Mucosa of descending colon (tissue), 3 donors: ENCODE data around the gene IL34. TPM values are rescaled to one million over a fixed set of nuclear protein-coding genes. Genes with fewer than 3 reads are reported as not detected.

Source experiments
- ATAC-seq: fragments of 200-7000 bp; cut with Tn5 transposase; one replicate; pipeline ENCODE4 v1.9.1; 2020; ENCODE audit warnings: mild to moderate bottlenecking, moderate library complexity
- DNase-seq, 3 donors: peaks; one replicate each; pipeline ENCODE4 v3.0.0-alpha.2; 2020
- H3K36me3 ChIP-seq: fragments of 200-600 bp; one replicate; pipeline ENCODE4 v1.8.0; 2021; ENCODE audit warnings: low read depth, mild to moderate bottlenecking
- H3K4me1 ChIP-seq: fragments of 200-600 bp; one replicate; pipeline ENCODE4 v1.8.0; 2021; ENCODE audit warnings: low read depth, mild to moderate bottlenecking
- H3K4me3 ChIP-seq: fragments of 200-600 bp; one replicate; pipeline ENCODE4 v1.8.0; 2021; ENCODE audit warnings: mild to moderate bottlenecking
- H3K9me3 ChIP-seq: fragments of 200-600 bp; one replicate; pipeline ENCODE4 v1.8.0; 2021; ENCODE audit warnings: mild to moderate bottlenecking
- CTCF ChIP-seq: fragments of 200-600 bp; IDR thresholded peaks from one replicate; pipeline ENCODE4 v1.8.0; 2022; ENCODE audit warnings: antibody characterized with exemption, mild to moderate bottlenecking
- intact Hi-C, 2 donors: fragments of 100-400 bp; cut with DNase I in 1 of 2; cut with micrococcal nuclease in 1 of 2; formaldehyde crosslinking; loops; one replicate each; pipeline versions ENCODE4 v1.11.0 to v1.11.1; 2022; cut with DNase I, micrococcal nuclease
- total RNA-seq, 3 donors: library from RNA; stranded (reverse); fragmentation: NEBNext Ultra II Directional in 2 of 3; extraction: Animal tissue kit (Norgen Biotek cat#: 25700) in 2 of 3; gene quantifications; one replicate each; pipeline versions ENCODE4 v1.2.1 to v1.2.4, GENCODE V29; 2021 to 2023
- donor health status: DM: no; HTN: no; CAD: no; lungs with moderate emphysema.
- donor health status: DM: no; HTN: no; CAD: no.
- donor health status: DM: no; HTN: yes; CAD: no.

Gene IL34
- total RNA-seq, 3 donors from 2014 or later: 1.2 to 2.2 (median 1.8) TPM

- TF ChIP-seq CTCF: no peak
- no peak for ATAC-seq
These were observed 5.2 kb downstream of the IL34 start for GRCh38 chr16:70651524-70651923.

GRCh38 chr16:70652322-70652721, 6.0 kb downstream of the IL34 start:
- Histone ChIP-seq H3K4me3 (no peak overlapping the region), H3K9me3 (no peaks in the 10 kb centered on the region), H3K4me1 (peaks cover 3% of the 10 kb centered on the region), H3K36me3 (no peaks in the 10 kb centered on the region)
- ATAC-seq (no peak), DNase-seq (no peak)
- intact Hi-C loops: loop anchor here in 1 of 2 donors (10.0 kb wide), 1 partner anchor 78 kb away; no protein-coding TSS in a partner anchor
- TF ChIP-seq CTCF: no peak

More at GRCh38 chr16:70651524-70651923, 5.2 kb downstream of the IL34 start:
- no peak for DNase-seq
- intact Hi-C loops: loop anchor here in 1 of 2 donors (10.0 kb wide), 1 partner anchor 77 kb away; no protein-coding TSS in a partner anchor
- Histone ChIP-seq H3K9me3 (no peaks in the 10 kb centered on the region), H3K4me1 (peaks cover 3% of the 10 kb centered on the region), H3K4me3 (no peak overlapping the region), H3K36me3 (no peaks in the 10 kb centered on the region)

DNA sequence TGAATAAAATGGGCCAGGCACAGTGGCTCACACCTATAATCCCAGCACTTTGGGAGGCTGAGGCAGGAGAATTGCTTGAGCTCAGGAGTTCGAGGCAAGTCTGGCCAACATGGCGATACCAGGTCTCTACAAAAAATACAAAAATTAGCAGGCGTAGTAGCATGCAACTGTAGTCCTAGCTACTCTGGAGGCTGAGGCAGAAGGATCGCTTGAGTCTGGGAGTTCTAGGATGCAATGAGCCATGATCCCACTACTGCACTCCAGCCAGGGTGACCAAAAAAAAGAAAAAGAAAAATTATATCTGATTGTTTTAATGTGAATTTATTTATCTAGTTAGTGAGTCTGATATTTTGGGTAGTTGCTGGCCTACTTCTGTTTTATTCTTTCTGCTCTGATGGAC, 7.0 kb downstream of the IL34 start:
- no peaks in the 10 kb centered on the region for H3K9me3 ChIP-seq
- DNase-seq (no peak), ATAC-seq (no peak)
- no peaks in the 10 kb centered on the region for H3K36me3 ChIP-seq
- H3K4me1 ChIP-seq: peaks cover 3% of the 10 kb centered on the region
- H3K4me3 ChIP-seq: no peak overlapping the region
- intact Hi-C loops: loop anchor here in 1 of 2 donors (10.0 kb wide), 1 partner anchor 79 kb away; no protein-coding TSS in a partner anchor
- TF ChIP-seq CTCF: no peak

DNA sequence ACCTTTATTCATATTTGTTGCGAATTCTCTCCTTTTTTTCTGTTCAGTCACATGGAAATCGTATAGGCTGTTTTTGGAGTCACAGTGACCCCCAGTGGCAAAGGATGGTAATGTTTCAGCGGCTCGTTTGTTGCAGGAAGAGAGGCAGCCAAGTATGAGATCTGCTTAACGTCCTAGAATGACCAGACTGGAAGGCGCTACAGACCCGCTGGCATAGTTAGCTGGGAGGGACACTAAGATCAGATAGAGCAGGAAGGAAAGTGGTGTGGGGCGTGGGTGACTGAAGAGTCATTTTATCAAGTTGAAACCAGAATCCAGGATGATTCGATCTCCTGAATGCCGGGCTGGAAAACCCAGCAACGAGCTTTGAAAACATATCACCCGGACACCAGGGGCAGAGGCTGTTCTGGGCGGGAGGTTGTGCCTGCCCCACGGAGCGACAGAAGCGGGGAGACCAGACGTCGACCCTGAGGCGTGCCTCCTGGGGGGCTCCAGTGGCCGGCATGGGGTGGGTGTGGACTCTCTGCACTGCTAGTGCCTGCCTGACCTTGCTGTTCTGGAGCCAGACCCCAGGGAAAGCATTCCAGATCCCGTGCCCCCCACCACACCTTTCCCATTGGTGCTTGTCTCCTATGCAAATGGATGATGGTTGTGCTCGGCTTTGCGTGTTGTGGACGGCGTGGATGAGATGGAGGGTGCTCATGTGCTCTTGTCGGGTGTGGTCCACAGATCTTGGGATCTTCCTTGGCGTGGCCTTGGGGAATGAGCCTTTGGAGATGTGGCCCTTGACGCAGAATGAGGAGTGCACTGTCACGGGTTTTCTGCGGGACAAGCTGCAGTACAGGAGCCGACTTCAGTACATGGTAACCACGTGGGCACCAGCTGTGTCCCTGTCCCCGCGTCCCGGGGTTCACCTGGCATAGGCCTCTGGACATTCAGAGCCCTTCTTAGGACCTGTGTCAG, 7.7 kb downstream of the IL34 start:
- intact Hi-C loops: loop anchor here in 1 of 2 donors (10.0 kb wide), 1 partner anchor 79 kb away; no protein-coding TSS in a partner anchor
- peak; percentile 95 for ATAC-seq
- no peak overlapping the region for H3K4me3 ChIP-seq

More for the DNA sequence above, 7.7 kb downstream of the IL34 start:
- H3K36me3 ChIP-seq: no peaks in the 10 kb centered on the region
- H3K9me3 ChIP-seq: no peaks in the 10 kb centered on the region
- peak; percentile 73 for TF ChIP-seq CTCF
- peaks cover 3% of the 10 kb centered on the region for H3K4me1 ChIP-seq
- peak; percentile 47 to 88 (median 84) for DNase-seq
